GM12892 (cell line): ENCODE data around the gene PDZRN3. TPM values are rescaled to one million over a fixed set of nuclear protein-coding genes. Genes with fewer than 3 reads are reported as not detected.

ENCODE experiments used
- DNase-seq: peaks from one replicate; pipeline ENCODE4 v3.0.0; 2011; ENCODE audit not compliant: insufficient read length
- FAIRE-seq: peaks from 2 replicates; lab custom pipeline; 2011; peaks lifted over from hg19 to GRCh38; lab: Jason Lieb, UNC
- POLR2A ChIP-seq: IDR thresholded peaks from 2 replicates; pipeline ENCODE4 v1.6.1; 2011; ENCODE audit warnings: low read depth, low read length, control low read depth
- POLR2AphosphoS5 ChIP-seq: IDR thresholded peaks from 2 replicates; pipeline ENCODE4 v1.6.1; 2011; ENCODE audit warnings: low read depth, low read length, control low read depth
- TAF1 ChIP-seq: IDR thresholded peaks from 2 replicates; pipeline ENCODE4 v1.6.1; 2011; ENCODE audit warnings: low read depth, mild to moderate bottlenecking, control low read depth, low read length, borderline replicate concordance
- polyA plus RNA-seq: library from polyadenylated mRNA; unstranded; fragments of >200 nt; gene quantifications from one replicate; pipeline ENCODE4 v1.2.1, GENCODE V29; 2012; ENCODE audit warnings: missing spikeins, inconsistent platforms; ENCODE audit not compliant: missing spikeins

Gene PDZRN3
- not detected for polyA plus RNA-seq

- TF ChIP-seq POLR2A, result no peak
- no peak for TF ChIP-seq POLR2AphosphoS5
- no peak for TF ChIP-seq TAF1
- FAIRE-seq (no peak), DNase-seq (no peak)
These were observed at the start of gene PDZRN3 for GRCh38 chr3:73624821-73625665. TSS of gene PDZRN3 (minus strand) at chr3:73624941.

GRCh38 chr3:73674280-73674679 lies 49.5 kb upstream of the PDZRN3 start:
- DNase-seq (no peak), FAIRE-seq (no peak)
- TF ChIP-seq TAF1 (no peak), POLR2A (no peak), POLR2AphosphoS5 (no peak)

GRCh38 chr3:73669260-73669659 lies 44.5 kb upstream of the PDZRN3 start:
- FAIRE-seq (no peak), DNase-seq (no peak)
- TF ChIP-seq POLR2A (no peak), TAF1 (no peak), POLR2AphosphoS5 (no peak)

- FAIRE-seq (no peak), DNase-seq (no peak)
- TF ChIP-seq TAF1 (no peak), POLR2A (no peak), POLR2AphosphoS5 (no peak)
These were observed 43.6 kb upstream of the PDZRN3 start for GRCh38 chr3:73668391-73668790.

GRCh38 chr3:73667889-73668288 lies 43.1 kb upstream of the PDZRN3 start:
- DNase-seq, result no peak
- TF ChIP-seq POLR2A (no peak), TAF1 (no peak), POLR2AphosphoS5 (no peak)
- no peak for FAIRE-seq

- TF ChIP-seq POLR2AphosphoS5, result no peak
- DNase-seq (no peak), FAIRE-seq (no peak)
These were observed 40.5 kb upstream of the PDZRN3 start for GRCh38 chr3:73665286-73665685.

GRCh38 chr3:73664389-73664788 lies 39.6 kb upstream of the PDZRN3 start:
- TF ChIP-seq POLR2A, result no peak
- no peak for TF ChIP-seq POLR2AphosphoS5
- no peak for TF ChIP-seq TAF1
- no peak for DNase-seq
- FAIRE-seq, result no peak

GRCh38 chr3:73663495-73663894 lies 38.8 kb upstream of the PDZRN3 start:
- DNase-seq (no peak), FAIRE-seq (no peak)
- no peak for TF ChIP-seq POLR2AphosphoS5
- no peak for TF ChIP-seq POLR2A
- no peak for TF ChIP-seq TAF1

GRCh38 chr3:73661265-73661664 lies 36.5 kb upstream of the PDZRN3 start:
- FAIRE-seq, result no peak
- no peak for DNase-seq
- no peak for TF ChIP-seq TAF1
- TF ChIP-seq POLR2A, result no peak
- TF ChIP-seq POLR2AphosphoS5, result no peak

- DNase-seq (no peak), FAIRE-seq (no peak)
- TF ChIP-seq TAF1 (no peak), POLR2AphosphoS5 (no peak), POLR2A (no peak)
These were observed 33.5 kb upstream of the PDZRN3 start for GRCh38 chr3:73658227-73658626.

GRCh38 chr3:73657186-73657585 lies 32.4 kb upstream of the PDZRN3 start:
- FAIRE-seq (no peak), DNase-seq (no peak)
- no peak for TF ChIP-seq TAF1
- no peak for TF ChIP-seq POLR2AphosphoS5
- no peak for TF ChIP-seq POLR2A

- FAIRE-seq (no peak), DNase-seq (no peak)
- TF ChIP-seq TAF1 (no peak), POLR2A (no peak), POLR2AphosphoS5 (no peak)
These were observed 31.6 kb upstream of the PDZRN3 start for GRCh38 chr3:73656241-73656890.

- TF ChIP-seq TAF1, result no peak
- no peak for TF ChIP-seq POLR2AphosphoS5
- TF ChIP-seq POLR2A, result no peak
- FAIRE-seq (no peak), DNase-seq (no peak)
These were observed 30.5 kb upstream of the PDZRN3 start for GRCh38 chr3:73655197-73655596.
